H1 (cell line): ENCODE data around the gene GANAB. TPM values are rescaled to one million over a fixed set of nuclear protein-coding genes. Genes with fewer than 3 reads are reported as not detected.

Experiments used
- ASH2L ChIP-seq: fragments of 200-600, 300-600 bp; sonication (generic); IDR thresholded peaks from one replicate; pipeline ENCODE4 v1.7.1; 2017; ENCODE audit warnings: low read length
- CBX8 ChIP-seq: fragments of 300-800, 300-1000 bp; sonication (generic); IDR thresholded peaks from 2 replicates; pipeline ENCODE4 v1.7.1; 2016; ENCODE audit warnings: low read depth, low read length, borderline replicate concordance
- CHD1 ChIP-seq: IDR thresholded peaks from 2 replicates; pipeline ENCODE4 v1.6.1; 2012; ENCODE audit warnings: low read depth, low read length, improper control_type of control experiment
- CHD2 ChIP-seq: IDR thresholded peaks from 2 replicates; pipeline ENCODE4 v1.6.1; 2012; ENCODE audit warnings: low read length, improper control_type of control experiment
- GABPA ChIP-seq: IDR thresholded peaks from 2 replicates; pipeline ENCODE4 v1.6.1; 2011; ENCODE audit warnings: mild to moderate bottlenecking, low read length, moderate library complexity, borderline replicate concordance; ENCODE audit not compliant: insufficient read depth
- GTF2F1 ChIP-seq: IDR thresholded peaks from 2 replicates; pipeline ENCODE4 v1.6.1; 2012; ENCODE audit warnings: low read depth, low read length, improper control_type of control experiment, borderline replicate concordance
- KDM4A ChIP-seq: IDR thresholded peaks from one replicate; pipeline ENCODE4 v1.7.1; 2012; ENCODE audit warnings: low read depth, mild to moderate bottlenecking, moderate library complexity, low read length, inconsistent platforms; ENCODE audit not compliant: severe bottlenecking
- NANOG ChIP-seq: IDR thresholded peaks from 2 replicates; pipeline ENCODE4 v1.6.1; 2011; ENCODE audit warnings: low read length, low read depth, mild to moderate bottlenecking, inconsistent platforms; ENCODE audit not compliant: insufficient read depth, poor library complexity, severe bottlenecking
- NRF1 ChIP-seq: IDR thresholded peaks from 2 replicates; pipeline ENCODE4 v1.6.1; 2011; ENCODE audit warnings: mild to moderate bottlenecking, low read depth, low read length, improper control_type of control experiment
- POLR2AphosphoS5 ChIP-seq: IDR thresholded peaks from 2 replicates; pipeline ENCODE4 v1.6.1; 2011; ENCODE audit warnings: low read depth, low read length
- SP2 ChIP-seq: IDR thresholded peaks from 2 replicates; pipeline ENCODE4 v1.6.1; 2012; ENCODE audit warnings: mild to moderate bottlenecking, low read length, inconsistent platforms
- SP4 ChIP-seq: IDR thresholded peaks from 2 replicates; pipeline ENCODE4 v1.6.1; 2012; ENCODE audit warnings: low read length, inconsistent platforms
- SRF ChIP-seq: IDR thresholded peaks from 2 replicates; pipeline ENCODE4 v1.6.1; 2011; ENCODE audit warnings: mild to moderate bottlenecking, low read depth, low read length, moderate library complexity
- TAF1 ChIP-seq: IDR thresholded peaks from 2 replicates; pipeline ENCODE4 v1.6.1; 2011; ENCODE audit warnings: mild to moderate bottlenecking, low read depth, low read length
- polyA plus RNA-seq, 7 experiments: library from polyadenylated mRNA; depleted of rRNA in 3 of 7; stranded (reverse) in 5 of 7; unstranded in 2 of 7; fragments of >200 nt in 5 of 7; fragments of 200-250 nt in 2 of 7; gene quantifications; 1 replicate in 5 of 7; 2 replicates in 1 of 7; 4 replicates in 1 of 7; pipeline versions ENCODE4 v1.2.1 to v1.2.3, GENCODE V29; 2011 to 2013; ENCODE audit warnings: missing spikeins in 2 of 7, mixed read lengths in 2 of 7
- total RNA-seq: library from RNA; stranded (reverse); fragmentation: NEBNext Ultra II Directional; extraction: Animal tissue kit (Norgen Biotek cat#: 25700); gene quantifications from 2 replicates; pipeline ENCODE4 v1.2.1, GENCODE V29; 2021

The GANAB gene
- total and polyA plus RNA-seq, 2 of the 8 experiments (the other 6 are each of a cell fraction or from before 2014, with no cell fraction given), result 289 to 330 TPM

GRCh38 chr11:62665075-62665598 is 18.7 kb upstream of the GANAB start, which contains the start of the genes C11orf98 and CSKMT (continued):
- TF ChIP-seq TAF1, result peak; percentile 99
- TF ChIP-seq SP4, result no peak; the same call in 1 of the 2 replicates
- TF ChIP-seq GABPA, result 0 out of 2 replicates have a peak, but pooled peaks have one; percentile 11
- TF ChIP-seq CBX8, result no peak
- TF ChIP-seq POLR2AphosphoS5, result peak; percentile 99
- no peak for TF ChIP-seq NANOG
- peak; percentile 72 for TF ChIP-seq CHD2
- no peak for TF ChIP-seq KDM4A
- no peak for TF ChIP-seq ASH2L
- TF ChIP-seq SRF, result 0 out of 2 replicates have a peak, but pooled peaks have one; percentile 10
- TF ChIP-seq CHD1, result no peak
- TF ChIP-seq NRF1, result no peak
- no peak for TF ChIP-seq SP2
- TF ChIP-seq GTF2F1, result peak; percentile 98
- TF ChIP-seq, all 59 proteins: peak for 18
